ENCODE measurements around the gene LOX.

- TF ChIP-seq POLR2A (IDR thresholded peaks at IDR 0.05) (no peak), CTCF (IDR thresholded peaks at IDR 0.05) (no peak), POLR2AphosphoS5 (IDR thresholded peaks at IDR 0.05) (no peak)
These were observed 13.1 kb downstream of the LOX start for GRCh38 chr5:122064992-122065391.
